ENCODE results near the gene LRMDA.

Gene LRMDA

GRCh38 chr10:76080451-76080850, 649.0 kb downstream of the LRMDA start:
- Histone ChIP-seq H3K4me3 (ENCODE audit: low read depth, low read length) (no peak overlapping the region), H3K9me3 (ENCODE audit: severe bottlenecking) (no peaks in the 10 kb centered on the region), H3K36me3 (no peaks in the 10 kb centered on the region), H3K27ac (no peak overlapping the region), H3K27me3 (ENCODE audit: insufficient read depth, low read depth, severe bottlenecking) (no peaks in the 10 kb centered on the region)
- no peak for TF ChIP-seq CTCF (IDR thresholded peaks at IDR 0.05; ENCODE audit: low read depth, low read length)
- DNase-seq = no peak

GRCh38 chr10:76080991-76081390, 649.6 kb downstream of the LRMDA start:
- Histone ChIP-seq H3K9me3 (ENCODE audit: severe bottlenecking) (no peaks in the 10 kb centered on the region), H3K4me3 (ENCODE audit: low read depth, low read length) (no peak overlapping the region), H3K27me3 (ENCODE audit: insufficient read depth, low read depth, severe bottlenecking) (no peaks in the 10 kb centered on the region), H3K27ac (no peak overlapping the region), H3K36me3 (no peaks in the 10 kb centered on the region)
- TF ChIP-seq CTCF (IDR thresholded peaks at IDR 0.05; ENCODE audit: low read depth, low read length) = no peak
- DNase-seq = no peak

GRCh38 chr10:76082232-76082631, 650.8 kb downstream of the LRMDA start:
- DNase-seq = no peak
- no peak for TF ChIP-seq CTCF (IDR thresholded peaks at IDR 0.05; ENCODE audit: low read depth, low read length)
- Histone ChIP-seq H3K27me3 (ENCODE audit: insufficient read depth, low read depth, severe bottlenecking) (no peaks in the 10 kb centered on the region), H3K9me3 (ENCODE audit: severe bottlenecking) (no peaks in the 10 kb centered on the region), H3K4me3 (ENCODE audit: low read depth, low read length) (no peak overlapping the region), H3K27ac (no peak overlapping the region), H3K36me3 (no peaks in the 10 kb centered on the region)

GRCh38 chr10:76082956-76083355, 651.5 kb downstream of the LRMDA start:
- Histone ChIP-seq H3K9me3 (ENCODE audit: severe bottlenecking) (no peaks in the 10 kb centered on the region), H3K36me3 (no peaks in the 10 kb centered on the region), H3K27me3 (ENCODE audit: insufficient read depth, low read depth, severe bottlenecking) (no peaks in the 10 kb centered on the region), H3K4me3 (ENCODE audit: low read depth, low read length) (no peak overlapping the region), H3K27ac (no peak overlapping the region)
- TF ChIP-seq CTCF (IDR thresholded peaks at IDR 0.05; ENCODE audit: low read depth, low read length) = no peak
- no peak for DNase-seq

GRCh38 chr10:76085002-76085816, 653.8 kb downstream of the LRMDA start:
- Histone ChIP-seq H3K9me3 (ENCODE audit: severe bottlenecking) (no peaks in the 10 kb centered on the region), H3K27me3 (ENCODE audit: insufficient read depth, low read depth, severe bottlenecking) (no peaks in the 10 kb centered on the region), H3K36me3 (no peaks in the 10 kb centered on the region), H3K27ac (no peak overlapping the region), H3K4me3 (ENCODE audit: low read depth, low read length) (no peak overlapping the region)
- TF ChIP-seq CTCF (IDR thresholded peaks at IDR 0.05; ENCODE audit: low read depth, low read length) = no peak
- DNase-seq = no peak

GRCh38 chr10:76085817-76086167, 654.4 kb downstream of the LRMDA start:
- Histone ChIP-seq H3K4me3 (ENCODE audit: low read depth, low read length) (no peak overlapping the region), H3K27me3 (ENCODE audit: insufficient read depth, low read depth, severe bottlenecking) (no peaks in the 10 kb centered on the region), H3K36me3 (no peaks in the 10 kb centered on the region), H3K27ac (no peak overlapping the region), H3K9me3 (ENCODE audit: severe bottlenecking) (no peaks in the 10 kb centered on the region)
- no peak for TF ChIP-seq CTCF (IDR thresholded peaks at IDR 0.05; ENCODE audit: low read depth, low read length)
- DNase-seq = no peak

Data from WERI-Rb-1 (cell line).